Testis (tissue), 2 donors: Measurements from ENCODE around the gene SSRP1.

Source experiments
- CTCF ChIP-seq, 3 experiments: fragments of 450-650 bp in 2 of 3; fragments of 200-600 bp in 1 of 3; sonication (generic) in 1 of 3; IDR thresholded peaks; one replicate each; pipeline ENCODE4 v1.5.1; 2016 to 2019; ENCODE audit warnings: antibody characterized with exemption in 3 of 3, mild to moderate bottlenecking in 2 of 3, moderate library complexity in 1 of 3
- POLR2A ChIP-seq: fragments of 450-650 bp; IDR thresholded peaks from one replicate; pipeline ENCODE4 v1.6.1; 2017; ENCODE audit warnings: antibody characterized with exemption, mild to moderate bottlenecking, moderate library complexity

DNA sequence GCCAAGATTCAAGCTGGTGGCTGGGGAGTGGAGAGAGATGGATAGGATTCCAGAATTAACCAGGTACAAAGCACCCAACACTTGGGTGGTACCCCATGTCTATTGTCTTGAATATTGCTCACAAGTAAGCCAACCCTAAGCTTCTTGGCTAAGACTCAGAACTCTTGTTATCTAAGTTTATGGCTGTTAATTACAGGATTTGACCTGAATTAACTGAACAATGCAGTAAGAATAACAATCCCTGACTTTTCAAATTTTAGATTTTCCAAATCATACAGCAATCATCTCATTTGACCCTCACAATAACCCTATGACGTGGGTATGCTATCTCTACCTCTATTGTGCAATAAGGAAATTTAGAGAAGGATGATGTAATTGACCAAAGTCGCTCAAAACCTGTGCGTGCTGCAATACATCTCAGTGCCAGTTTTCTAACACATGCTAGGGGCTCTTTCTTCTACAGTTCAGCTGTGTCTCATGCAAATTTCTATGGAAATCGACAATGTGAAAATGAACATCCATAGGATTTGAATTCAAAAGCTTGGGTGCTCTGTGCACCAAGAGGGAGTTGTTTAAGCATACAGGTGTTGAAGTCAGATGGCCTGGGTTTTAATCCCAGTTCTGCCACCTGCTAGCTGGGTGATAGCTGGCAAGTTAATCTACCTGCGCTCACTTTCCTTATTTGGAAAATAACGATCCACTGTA, 58.6 kb downstream of the SSRP1 start:
- TF ChIP-seq CTCF (IDR thresholded peaks at IDR 0.05) (no peak), POLR2A (no peak)
